Measurements from ENCODE around the gene RBM15B.

RBM15B gene

DNA sequence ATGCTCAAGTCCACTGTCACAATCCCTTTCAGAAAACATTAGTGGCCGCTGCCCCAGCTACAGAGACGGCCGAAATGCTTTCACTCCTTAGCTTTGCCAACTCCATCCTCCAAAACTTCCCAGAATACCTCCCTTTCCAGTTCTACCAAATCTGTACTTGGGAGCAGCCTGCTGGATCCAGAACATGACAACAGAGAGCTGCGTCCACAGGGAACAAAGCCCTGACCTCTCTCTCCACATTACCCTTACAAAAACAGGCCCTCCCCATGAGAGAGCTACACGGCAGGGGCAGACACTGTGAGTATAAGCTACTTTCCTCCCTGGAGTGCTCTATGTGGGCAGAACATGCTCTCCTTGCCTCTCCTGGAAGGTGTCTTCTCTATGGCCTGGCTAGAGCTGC lies 6.3 kb downstream of the RBM15B start:
- DNase-seq (ENCODE audit: insufficient read length, low spot score): no peak
- TF ChIP-seq POU2F2 (IDR thresholded peaks at IDR 0.05; ENCODE audit: low read depth, low read length) (no peak), TAF1 (IDR thresholded peaks at IDR 0.05; ENCODE audit: low read depth, low read length) (no peak), POLR2AphosphoS5 (IDR thresholded peaks at IDR 0.05; ENCODE audit: low read depth, low read length) (no peak), PAX5 (IDR thresholded peaks at IDR 0.05; ENCODE audit: insufficient read depth, low read length, severe bottlenecking) (no peak), POLR2A (IDR thresholded peaks at IDR 0.05; ENCODE audit: low read depth, low read length) (no peak), SPI1 (IDR thresholded peaks at IDR 0.05; ENCODE audit: low read depth, low read length) (no peak)
- FAIRE-seq: no peak

DNA sequence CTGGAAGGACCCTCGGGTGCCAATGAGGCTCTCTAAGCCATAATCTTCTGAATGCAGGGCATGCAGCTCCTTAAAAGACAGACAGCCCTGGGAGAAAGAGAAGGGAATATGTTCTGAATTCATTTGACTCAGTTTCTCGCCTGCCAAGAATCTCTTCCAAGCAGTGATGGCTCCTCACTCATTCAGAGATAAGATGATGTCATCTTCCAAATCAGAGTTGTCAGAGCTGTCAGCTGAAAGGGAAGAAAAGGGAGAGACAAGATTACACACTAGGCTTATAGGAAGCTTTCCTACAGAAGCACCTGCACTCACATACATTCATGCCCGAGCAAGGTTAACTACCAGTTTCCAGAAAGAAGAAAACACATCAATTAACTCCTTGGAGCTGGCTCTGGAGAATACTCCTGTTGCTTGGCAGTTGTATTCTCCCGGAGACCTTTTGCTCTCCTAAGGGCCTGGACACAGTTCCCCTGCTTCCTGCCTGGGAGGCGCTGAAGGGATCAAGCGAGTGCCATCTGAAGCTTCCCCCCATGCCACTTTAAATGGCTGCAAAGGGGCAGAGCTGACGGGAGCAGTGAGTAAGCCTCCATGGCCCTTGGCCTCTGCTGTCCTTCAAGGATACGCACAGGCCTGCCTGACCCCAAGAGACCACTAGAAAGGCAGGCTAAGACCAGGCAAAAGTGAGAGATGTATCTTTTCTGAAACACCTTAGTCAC lies 7.7 kb downstream of the RBM15B start:
- DNase-seq (ENCODE audit: insufficient read length, low spot score) (no peak), FAIRE-seq (peak; percentile 9)
- TF ChIP-seq PAX5 (IDR thresholded peaks at IDR 0.05; ENCODE audit: insufficient read depth, low read length, severe bottlenecking) (no peak), SPI1 (IDR thresholded peaks at IDR 0.05; ENCODE audit: low read depth, low read length) (no peak), TAF1 (IDR thresholded peaks at IDR 0.05; ENCODE audit: low read depth, low read length) (no peak), POLR2A (IDR thresholded peaks at IDR 0.05; ENCODE audit: low read depth, low read length) (no peak), POU2F2 (IDR thresholded peaks at IDR 0.05; ENCODE audit: low read depth, low read length) (no peak), POLR2AphosphoS5 (IDR thresholded peaks at IDR 0.05; ENCODE audit: low read depth, low read length) (no peak)

DNA sequence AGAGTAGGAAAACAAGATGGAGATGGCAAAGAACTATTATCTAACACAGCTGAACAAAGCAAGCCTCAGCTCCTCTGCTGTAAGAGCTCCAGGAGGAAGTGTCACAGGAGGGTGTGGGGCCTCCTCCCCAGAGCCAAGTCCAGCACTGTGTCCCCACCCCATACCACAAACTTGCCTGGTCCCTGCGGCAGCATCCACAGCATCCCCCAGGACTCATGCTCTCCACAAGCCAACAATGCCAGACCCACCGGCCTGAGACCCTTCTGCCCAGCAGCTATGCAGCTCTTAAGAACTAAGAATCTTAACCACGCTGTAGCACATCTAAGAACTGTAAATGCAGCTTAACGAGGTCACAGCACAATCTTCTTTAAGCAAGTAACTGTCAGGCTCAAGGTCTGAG lies 9.1 kb downstream of the RBM15B start:
- DNase-seq (ENCODE audit: insufficient read length, low spot score) (no peak), FAIRE-seq (no peak)
- no peak for TF ChIP-seq POLR2A (IDR thresholded peaks at IDR 0.05; ENCODE audit: low read depth, low read length)
- TF ChIP-seq PAX5 (IDR thresholded peaks at IDR 0.05; ENCODE audit: insufficient read depth, low read length, severe bottlenecking): no peak
- TF ChIP-seq POLR2AphosphoS5 (IDR thresholded peaks at IDR 0.05; ENCODE audit: low read depth, low read length): no peak
- no peak for TF ChIP-seq TAF1 (IDR thresholded peaks at IDR 0.05; ENCODE audit: low read depth, low read length)
- no peak for TF ChIP-seq POU2F2 (IDR thresholded peaks at IDR 0.05; ENCODE audit: low read depth, low read length)

DNA sequence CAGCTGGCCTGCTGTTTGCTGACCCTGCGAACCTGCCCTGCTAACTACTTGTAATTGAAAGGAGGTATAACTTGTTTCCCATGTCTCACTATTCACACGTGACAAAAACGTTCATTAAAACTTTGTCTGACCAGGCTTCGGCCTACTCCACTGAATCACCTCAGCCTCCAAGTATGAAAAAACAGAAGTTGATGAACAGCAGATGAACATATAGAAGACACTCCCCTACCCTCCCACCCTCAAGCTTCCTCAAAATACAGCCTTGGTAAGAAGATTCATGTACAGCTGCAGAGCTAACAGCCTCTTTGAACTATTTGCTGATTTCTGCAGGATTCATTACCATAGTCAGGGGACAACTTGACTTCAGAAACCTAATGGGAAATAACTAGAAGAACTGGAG lies 10.7 kb downstream of the RBM15B start:
- DNase-seq (ENCODE audit: insufficient read length, low spot score) (no peak), FAIRE-seq (no peak)
- TF ChIP-seq POLR2AphosphoS5 (IDR thresholded peaks at IDR 0.05; ENCODE audit: low read depth, low read length): no peak
- no peak for TF ChIP-seq SPI1 (IDR thresholded peaks at IDR 0.05; ENCODE audit: low read depth, low read length)
- no peak for TF ChIP-seq PAX5 (IDR thresholded peaks at IDR 0.05; ENCODE audit: insufficient read depth, low read length, severe bottlenecking)
- no peak for TF ChIP-seq POU2F2 (IDR thresholded peaks at IDR 0.05; ENCODE audit: low read depth, low read length)
- TF ChIP-seq TAF1 (IDR thresholded peaks at IDR 0.05; ENCODE audit: low read depth, low read length): no peak
- no peak for TF ChIP-seq POLR2A (IDR thresholded peaks at IDR 0.05; ENCODE audit: low read depth, low read length)

- no peak for FAIRE-seq
- DNase-seq (ENCODE audit: insufficient read length, low spot score): no peak
- TF ChIP-seq SPI1 (IDR thresholded peaks at IDR 0.05; ENCODE audit: low read depth, low read length): no peak
- no peak for TF ChIP-seq POLR2AphosphoS5 (IDR thresholded peaks at IDR 0.05; ENCODE audit: low read depth, low read length)
- no peak for TF ChIP-seq TAF1 (IDR thresholded peaks at IDR 0.05; ENCODE audit: low read depth, low read length)
- no peak for TF ChIP-seq POLR2A (IDR thresholded peaks at IDR 0.05; ENCODE audit: low read depth, low read length)
- no peak for TF ChIP-seq PAX5 (IDR thresholded peaks at IDR 0.05; ENCODE audit: insufficient read depth, low read length, severe bottlenecking)
- TF ChIP-seq POU2F2 (IDR thresholded peaks at IDR 0.05; ENCODE audit: low read depth, low read length): no peak
These were observed 12.6 kb downstream of the RBM15B start for GRCh38 chr3:51403675-51404074.

DNA sequence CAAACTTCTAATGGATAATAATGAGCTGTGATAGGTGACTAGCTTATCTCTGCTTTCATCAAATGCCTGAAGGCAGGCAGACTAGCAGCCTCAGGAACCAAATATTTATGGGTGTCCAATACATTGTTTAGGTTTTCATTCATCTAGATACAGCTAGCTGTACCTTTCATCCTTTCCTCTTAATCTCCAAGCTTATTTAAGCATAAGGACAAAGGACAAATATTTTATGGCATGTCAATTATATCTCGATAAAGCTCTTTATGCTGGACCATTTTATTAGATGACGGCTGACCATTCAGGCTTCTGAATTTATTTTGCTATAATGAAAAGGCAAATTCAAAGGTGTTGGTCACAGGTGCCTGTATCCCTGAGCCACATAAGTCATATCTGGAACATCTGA lies 16.9 kb downstream of the RBM15B start:
- TF ChIP-seq POU2F2 (IDR thresholded peaks at IDR 0.05; ENCODE audit: low read depth, low read length) (no peak), POLR2AphosphoS5 (IDR thresholded peaks at IDR 0.05; ENCODE audit: low read depth, low read length) (no peak)
- DNase-seq (ENCODE audit: insufficient read length, low spot score) (no peak), FAIRE-seq (no peak)

DNA sequence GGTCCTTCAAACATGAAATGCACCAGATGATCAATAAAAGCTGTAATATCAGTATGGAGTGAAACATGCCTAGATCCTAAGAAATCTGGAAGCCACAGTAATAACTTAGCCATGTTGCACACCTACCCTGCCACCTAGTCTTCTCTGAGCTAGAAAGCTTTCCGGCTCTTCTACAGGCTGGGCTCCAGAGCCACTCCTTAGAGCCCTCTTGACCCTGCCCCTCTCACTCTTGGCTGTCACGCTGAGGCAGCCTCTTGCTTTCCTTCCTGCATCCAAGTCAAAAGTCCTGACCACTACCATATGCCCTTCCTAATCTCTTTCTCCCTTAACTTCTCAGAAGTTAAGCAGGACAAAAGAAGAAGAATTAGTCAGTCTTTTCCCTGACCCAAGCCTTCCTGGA lies 17.7 kb downstream of the RBM15B start:
- DNase-seq (ENCODE audit: insufficient read length, low spot score) (no peak), FAIRE-seq (no peak)
- no peak for TF ChIP-seq PAX5 (IDR thresholded peaks at IDR 0.05; ENCODE audit: insufficient read depth, low read length, severe bottlenecking)
- TF ChIP-seq POLR2AphosphoS5 (IDR thresholded peaks at IDR 0.05; ENCODE audit: low read depth, low read length): no peak
- TF ChIP-seq TAF1 (IDR thresholded peaks at IDR 0.05; ENCODE audit: low read depth, low read length): no peak
- no peak for TF ChIP-seq POLR2A (IDR thresholded peaks at IDR 0.05; ENCODE audit: low read depth, low read length)
- no peak for TF ChIP-seq SPI1 (IDR thresholded peaks at IDR 0.05; ENCODE audit: low read depth, low read length)
- TF ChIP-seq POU2F2 (IDR thresholded peaks at IDR 0.05; ENCODE audit: low read depth, low read length): no peak

GRCh38 chr3:51422211-51422610 lies 31.1 kb downstream of the RBM15B start:
- DNase-seq (ENCODE audit: insufficient read length, low spot score) (no peak), FAIRE-seq (peak; percentile 45)
- TF ChIP-seq SPI1 (IDR thresholded peaks at IDR 0.05; ENCODE audit: low read depth, low read length) (no peak), POLR2A (IDR thresholded peaks at IDR 0.05; ENCODE audit: low read depth, low read length) (no peak), POLR2AphosphoS5 (IDR thresholded peaks at IDR 0.05; ENCODE audit: low read depth, low read length) (no peak), PAX5 (IDR thresholded peaks at IDR 0.05; ENCODE audit: insufficient read depth, low read length, severe bottlenecking) (no peak)

DNA sequence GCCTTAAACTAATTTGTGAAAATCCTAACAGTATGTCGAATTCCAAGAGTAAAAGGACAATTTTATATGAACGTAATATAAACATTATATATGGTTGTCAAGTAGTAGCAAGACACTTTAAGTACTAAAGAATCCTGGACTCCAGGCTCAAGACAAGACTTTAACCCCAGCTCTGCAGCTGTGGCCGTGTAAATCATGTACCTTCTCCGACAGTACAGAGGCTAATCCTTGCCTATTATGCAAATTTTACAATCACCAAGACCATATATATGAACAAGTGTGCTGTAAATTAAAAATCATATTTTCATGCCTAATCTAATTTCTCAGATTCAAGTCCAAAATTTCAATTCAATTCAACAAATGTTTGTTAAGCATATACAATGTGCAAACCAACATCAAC lies 35.8 kb downstream of the RBM15B start:
- FAIRE-seq (no peak), DNase-seq (ENCODE audit: insufficient read length, low spot score) (no peak)
- TF ChIP-seq POU2F2 (IDR thresholded peaks at IDR 0.05; ENCODE audit: low read depth, low read length): no peak
- TF ChIP-seq POLR2A (IDR thresholded peaks at IDR 0.05; ENCODE audit: low read depth, low read length): no peak
- TF ChIP-seq TAF1 (IDR thresholded peaks at IDR 0.05; ENCODE audit: low read depth, low read length): no peak
- TF ChIP-seq PAX5 (IDR thresholded peaks at IDR 0.05; ENCODE audit: insufficient read depth, low read length, severe bottlenecking): no peak
- no peak for TF ChIP-seq POLR2AphosphoS5 (IDR thresholded peaks at IDR 0.05; ENCODE audit: low read depth, low read length)
- no peak for TF ChIP-seq SPI1 (IDR thresholded peaks at IDR 0.05; ENCODE audit: low read depth, low read length)

- TF ChIP-seq POLR2AphosphoS5 (IDR thresholded peaks at IDR 0.05; ENCODE audit: low read depth, low read length) (no peak), SPI1 (IDR thresholded peaks at IDR 0.05; ENCODE audit: low read depth, low read length) (no peak), TAF1 (IDR thresholded peaks at IDR 0.05; ENCODE audit: low read depth, low read length) (no peak), PAX5 (IDR thresholded peaks at IDR 0.05; ENCODE audit: insufficient read depth, low read length, severe bottlenecking) (no peak), POU2F2 (IDR thresholded peaks at IDR 0.05; ENCODE audit: low read depth, low read length) (no peak), POLR2A (IDR thresholded peaks at IDR 0.05; ENCODE audit: low read depth, low read length) (no peak)
- FAIRE-seq (no peak), DNase-seq (ENCODE audit: insufficient read length, low spot score) (no peak)
These were observed 38.1 kb downstream of the RBM15B start for GRCh38 chr3:51429138-51429537.
